K562 (cell line): ENCODE data around the gene DBP. TPM values are rescaled to one million over a fixed set of nuclear protein-coding genes. Genes with fewer than 3 reads are reported as not detected.

Experiments
- ATAC-seq: fragments of 200-7000 bp; cut with Tn5 transposase; 3 replicates; pipeline ENCODE4 v1.9.1; 2020; ENCODE audit warnings: moderate library complexity
- BruUV-seq: library from RNA; stranded (reverse); fragments of 400-500 nt; replicated peaks from 2 replicates; lab custom pipeline; 2021; lab: Mats Ljungman, UMichigan
- CTCF ChIA-PET: fragments of 300-600 bp; formaldehyde crosslinking; extraction: SDS; loops from one replicate; lab custom pipeline; 2021; ENCODE audit warnings: low intra/inter-chr PET ratio; lab: Yijun Ruan, JAX
- POLR2A ChIA-PET: fragments of 300-600, 350-650 bp; sonication (Branson Sonifier 250); formaldehyde crosslinking; extraction: SDS; loops from one replicate; lab custom pipeline; 2021; ENCODE audit warnings: antibody characterized with exemption, inconsistent platforms; lab: Yijun Ruan, JAX
- DNase-seq, 4 experiments: peaks; one replicate each; pipeline versions ENCODE4 v3.0.0 to v3.0.0-alpha.2; 2011 to 2018; ENCODE audit warnings: low spot score in 3 of 4, mixed read lengths in 3 of 4; ENCODE audit errors: extremely low read depth in 1 of 4
- FAIRE-seq: peaks from 2 replicates; lab custom pipeline; 2011; peaks lifted over from hg19 to GRCh38; lab: Jason Lieb, UNC
- H2AFZ ChIP-seq: 2 replicates; pipeline ENCODE4 v1.6.0; 2011; ENCODE audit warnings: low read depth, low read length, control low read depth, inconsistent platforms
- H3K27ac ChIP-seq: fragments of 200-600 bp; 3 replicates; pipeline ENCODE4 v1.8.0; 2011; ENCODE audit warnings: low read depth, mild to moderate bottlenecking, control low read depth, inconsistent platforms, low read length, moderate library complexity, mixed read lengths; ENCODE audit errors: extremely low read depth
- H3K27me3 ChIP-seq, 2 experiments: fragments of 300-600 bp in 1 of 2; 2 replicates in 1 of 2; 3 replicates in 1 of 2; pipeline versions ENCODE4 v1.6.0 to v1.8.0; 2011; ENCODE audit warnings: inconsistent platforms in 2 of 2, low read length in 2 of 2, mild to moderate bottlenecking in 1 of 2, mixed read lengths in 1 of 2, moderate library complexity in 1 of 2; ENCODE audit not compliant: control insufficient read depth in 2 of 2, insufficient read depth in 2 of 2
- H3K36me3 ChIP-seq: fragments of 300-600 bp; 3 replicates; pipeline ENCODE4 v1.8.0; 2011; ENCODE audit warnings: mild to moderate bottlenecking, low read length, inconsistent platforms; ENCODE audit not compliant: control insufficient read depth, insufficient read depth
- H3K4me1 ChIP-seq, 2 experiments: fragments of 200-600 bp in 1 of 2; replicated peaks in 1 of 2; 2 replicates in 1 of 2; 3 replicates in 1 of 2; pipeline versions ENCODE4 v1.5.1 to v1.8.0; 2011; ENCODE audit warnings: inconsistent platforms in 2 of 2, low read length in 2 of 2, mild to moderate bottlenecking in 1 of 2, mixed read lengths in 1 of 2, moderate library complexity in 1 of 2; ENCODE audit not compliant: control insufficient read depth in 2 of 2, insufficient read depth in 2 of 2
- H3K4me2 ChIP-seq: 2 replicates; pipeline ENCODE4 v1.6.1; 2011; ENCODE audit warnings: low read length, control low read depth, inconsistent platforms, mixed read lengths; ENCODE audit not compliant: insufficient read depth
- H3K4me3 ChIP-seq: fragments of 200-600 bp; sonication (generic), shearing (Covaris generic); 2 replicates; pipeline ENCODE4 v1.5.1; 2016; ENCODE audit warnings: control low read depth, inconsistent platforms
- H3K79me2 ChIP-seq: fragments of 200-600 bp; 3 replicates; pipeline ENCODE4 v1.8.0; 2011; ENCODE audit warnings: low read length, inconsistent platforms; ENCODE audit not compliant: control insufficient read depth, insufficient read depth
- H3K9ac ChIP-seq, 2 experiments: 2 replicates each; pipeline versions ENCODE4 v1.6.0 to v1.6.1; 2011; ENCODE audit warnings: low read depth in 2 of 2, low read length in 2 of 2, control low read depth in 1 of 2, inconsistent platforms in 1 of 2, mild to moderate bottlenecking in 1 of 2, mixed read lengths in 1 of 2; ENCODE audit not compliant: insufficient read depth in 1 of 2
- H3K9me1 ChIP-seq: one replicate; pipeline ENCODE4 v1.6.0; 2011; ENCODE audit warnings: inconsistent platforms, mild to moderate bottlenecking, low read length, moderate library complexity; ENCODE audit not compliant: control insufficient read depth, insufficient read depth
- H3K9me3 ChIP-seq: replicated peaks from 2 replicates; pipeline ENCODE4 v1.5.1; 2011; ENCODE audit warnings: low read depth, low read length, inconsistent platforms; ENCODE audit not compliant: control insufficient read depth, insufficient read depth
- H4K20me1 ChIP-seq: replicated peaks from 2 replicates; pipeline ENCODE4 v1.6.1; 2011; ENCODE audit warnings: low read length, inconsistent platforms, mixed read lengths; ENCODE audit not compliant: control insufficient read depth, insufficient read depth
- ADNP ChIP-seq: fragments of 200-800 bp; sonication (Bioruptor generic); IDR thresholded peaks from 2 replicates; pipeline ENCODE4 v1.6.1; 2016; ENCODE audit warnings: missing genetic modification characterization, missing compliant biosample characterization
- BCOR ChIP-seq: fragments of 450-650 bp; IDR thresholded peaks from 2 replicates; pipeline ENCODE4 v1.6.1; 2016
- CAMTA2 ChIP-seq: fragments of 250-450 bp; sonication (Bioruptor Pico); conservative IDR thresholded peaks from 2 replicates; pipeline ENCODE4 v1.5.1; 2022
- CBX1 ChIP-seq: sonication (generic); IDR thresholded peaks from 2 replicates; pipeline ENCODE4 v1.6.1; 2016; ENCODE audit warnings: antibody characterized with exemption, low read depth, mild to moderate bottlenecking
- CBX3 ChIP-seq, 2 experiments: IDR thresholded peaks; 1 replicate in 1 of 2; 2 replicates in 1 of 2; pipeline ENCODE4 v1.6.1; 2012; ENCODE audit warnings: inconsistent platforms in 2 of 2, low read length in 2 of 2, borderline replicate concordance in 1 of 2, control low read depth in 1 of 2
- CHD4 ChIP-seq: fragments of 200-600 bp; sonication (generic); IDR thresholded peaks from 3 replicates; pipeline ENCODE4 v1.6.1; 2012; ENCODE audit warnings: low read depth, mild to moderate bottlenecking, mixed read lengths, low read length, inconsistent platforms; ENCODE audit not compliant: insufficient read depth, insufficient replicate concordance, poor library complexity, severe bottlenecking
- ESRRA ChIP-seq: fragments of 450-650 bp; IDR thresholded peaks from 2 replicates; pipeline ENCODE4 v1.6.1; 2014; ENCODE audit warnings: low read depth, mild to moderate bottlenecking, moderate library complexity, borderline replicate concordance
- FOXJ3 ChIP-seq: sonication (generic); formaldehyde crosslinking; IDR thresholded peaks from 2 replicates; pipeline ENCODE4 v1.4.0; 2020; ENCODE audit warnings: mild to moderate bottlenecking, missing genetic modification reagents
- GATAD2A ChIP-seq: fragments of 450-650 bp; IDR thresholded peaks from 2 replicates; pipeline ENCODE4 v1.6.1; 2017
- HDAC3 ChIP-seq: fragments of 450-650 bp; IDR thresholded peaks from 2 replicates; pipeline ENCODE4 v1.6.1; 2018; ENCODE audit warnings: borderline replicate concordance, mild to moderate bottlenecking, moderate library complexity; ENCODE audit not compliant: partially characterized antibody
- HLTF ChIP-seq: fragments of 450-650 bp; IDR thresholded peaks from 2 replicates; pipeline ENCODE4 v1.6.1; 2016
- KDM1A ChIP-seq, 2 experiments: fragments of 450-650 bp; IDR thresholded peaks; 2 replicates each; pipeline ENCODE4 v1.6.1; 2016; ENCODE audit warnings: mild to moderate bottlenecking in 2 of 2
- MEIS2 ChIP-seq: fragments of 450-650 bp; IDR thresholded peaks from 2 replicates; pipeline ENCODE4 v1.6.1; 2014; ENCODE audit warnings: mild to moderate bottlenecking; ENCODE audit not compliant: partially characterized antibody
- NR3C1 ChIP-seq: sonication (generic); formaldehyde crosslinking; IDR thresholded peaks from 2 replicates; pipeline ENCODE4 v1.8.1; 2022; ENCODE audit warnings: missing genetic modification reagents
- PHF20 ChIP-seq: fragments of 450-650 bp; IDR thresholded peaks from 2 replicates; pipeline ENCODE4 v1.6.1; 2018; ENCODE audit not compliant: partially characterized antibody
- PREB ChIP-seq: sonication (generic); formaldehyde crosslinking; IDR thresholded peaks from 2 replicates; pipeline ENCODE4 v1.8.1; 2023; ENCODE audit warnings: mild to moderate bottlenecking, missing genetic modification reagents
- PTBP1 ChIP-seq: fragments of 200-400 bp; formaldehyde crosslinking; IDR thresholded peaks from 2 replicates; pipeline ENCODE4 v1.6.1; 2017; ENCODE audit warnings: low read depth, low read length
- RBM25 ChIP-seq: fragments of 200-400 bp; formaldehyde crosslinking; IDR thresholded peaks from 2 replicates; pipeline ENCODE4 v1.6.1; 2018; ENCODE audit warnings: low read length, low read depth, moderate library complexity; ENCODE audit not compliant: severe bottlenecking
- RCOR1 ChIP-seq, 2 experiments: IDR thresholded peaks; 2 replicates each; pipeline ENCODE4 v1.6.1; 2012; ENCODE audit warnings: low read depth in 2 of 2, low read length in 2 of 2, borderline replicate concordance in 1 of 2, improper control_type of control experiment in 1 of 2
- SMARCA5 ChIP-seq: fragments of 450-650 bp; IDR thresholded peaks from 2 replicates; pipeline ENCODE4 v1.6.1; 2016
- STAG1 ChIP-seq: sonication (generic); formaldehyde crosslinking; IDR thresholded peaks from 2 replicates; pipeline ENCODE4 v1.5.0; 2020; ENCODE audit warnings: missing genetic modification reagents, borderline replicate concordance
- ZNF121 ChIP-seq: sonication (generic); formaldehyde crosslinking; conservative IDR thresholded peaks from 2 replicates; pipeline ENCODE4 v1.8.0; 2022; ENCODE audit warnings: missing genetic modification reagents
- WGBS: fragments of 100-300 bp; shearing (Covaris generic); methylation state at CpG from one replicate; pipeline ENCODE4 v1.1.6; 2016; ENCODE audit warnings: low coverage, mixed read lengths; ENCODE audit not compliant: insufficient coverage; ENCODE audit errors: missing lambda C conversion rate; 5-methylcytosine and 5-hydroxymethylcytosine counted together
- in situ Hi-C: fragments of 300-500 bp; cut with MboI; formaldehyde crosslinking; loops from 4 replicates; pipeline ENCODE4 v1.15.0; 2018; ENCODE audit warnings: inconsistent platforms, mixed read lengths
- intact Hi-C: fragments of 100-400 bp; cut with micrococcal nuclease; formaldehyde crosslinking; loops from 2 replicates; pipeline ENCODE4 v1.14.2; 2022
- polyA plus RNA-seq, 8 experiments: library from polyadenylated mRNA; depleted of rRNA in 4 of 8; stranded (reverse) in 5 of 8; unstranded in 3 of 8; fragments of >200 nt; fragmentation: Nextera tagmentation in 2 of 8; fragmentation: Illumina TruSeq in 1 of 8; extraction: Ambion mirVana in 2 of 8; extraction: Trizol in 1 of 8; gene quantifications; 2 replicates each; pipeline versions ENCODE4 v1.2.1 to v1.2.3, GENCODE V29; 2011 to 2014; ENCODE audit warnings: inconsistent platforms in 1 of 8, missing spikeins in 1 of 8
- total RNA-seq, 7 experiments: library from RNA; depleted of rRNA in 6 of 7; stranded (reverse); fragments of >200 nt in 6 of 7; fragmentation: Illumina TruSeq in 2 of 7; extraction: Trizol in 2 of 7; gene quantifications; 2 replicates each; pipeline versions ENCODE4 v1.2.1 to v1.2.3, GENCODE V29; 2011 to 2021; ENCODE audit warnings: low replicate concordance in 1 of 7
- TF ChIP-seq, protein P1 (sequence below): conservative IDR thresholded peaks from 2 replicates; pipeline ENCODE4 v1.6.1; 2011; ENCODE audit warnings: low read depth, mild to moderate bottlenecking, low read length; ENCODE audit not compliant: control insufficient read depth

DBP gene
- total and polyA plus RNA-seq, 9 of the 15 experiments (the other 6 are each of a cell fraction or from before 2014, with no cell fraction given): 0.25 to 5.5 (median 1.8) TPM

DNA sequence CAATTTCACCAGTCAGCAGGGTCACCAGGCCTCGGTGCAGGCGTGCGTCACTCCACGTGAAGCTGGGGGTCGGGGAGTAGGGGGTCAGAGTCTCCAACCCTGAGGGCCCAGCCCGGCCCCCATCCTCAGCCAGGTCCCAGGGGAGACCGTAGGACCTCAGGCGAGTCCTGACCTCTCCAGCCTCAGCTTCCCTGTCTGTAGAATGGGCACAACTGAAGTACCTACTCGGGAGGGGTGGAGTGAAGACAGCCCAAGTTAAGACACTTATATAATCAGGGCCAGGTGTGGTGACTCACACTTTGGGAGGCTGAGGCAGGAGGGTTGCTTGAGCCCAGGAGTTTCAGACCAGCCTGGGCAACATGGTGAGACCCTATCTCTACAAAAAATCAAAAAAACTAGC lies 33.3 kb downstream of the DBP start:
- Histone ChIP-seq H3K4me2 (no peak overlapping the region), H3K9ac (no peak overlapping the region), H3K79me2 (no peaks in the 10 kb centered on the region), H3K36me3 (no peaks in the 10 kb centered on the region), H3K9me1 (no peaks in the 10 kb centered on the region), H3K4me1 (peaks cover 0 to 35% of the 10 kb centered on the region in 2 experiments; a peak in 2 of 5 replicates), H4K20me1 (no peaks in the 10 kb centered on the region; the same call in 1 of the 2 replicates), H3K27ac (no peak overlapping the region), H3K4me3 (no peak overlapping the region), H3K9me3 (no peaks in the 10 kb centered on the region), H3K27me3 (peaks cover 0 to 4% of the 10 kb centered on the region in 2 experiments; a peak in 1 of 5 replicates), H2AFZ (no peak overlapping the region)
- POLR2A ChIA-PET: interaction anchor here (0.6 kb wide), 1 partner anchor 15 kb away, joined by 3 read pairs; no protein-coding TSS in a partner anchor
- ATAC-seq: no peak
- 40% methylated on average over 8 of the region's 9 CpGs for WGBS
- no TSS peak for BruUV-seq
- no peak for FAIRE-seq
- TF ChIP-seq PREB (CRISPR knock-in tag) (no peak), MEIS2 (no peak), SMARCA5 (0 out of 2 replicates have a peak, but pooled peaks have one; percentile 54), STAG1 (0 out of 2 replicates have a peak, but pooled peaks have one; percentile 13), CBX3 (IDR thresholded peaks at IDR 0.05; ENCODE audit: borderline replicate concordance in 1 of 2, low read length in 2 of 2) (0 out of 3 replicates have a peak, but pooled peaks of 1 of the 2 experiments have one; percentile 36), ESRRA (peak; percentile 47; the same call in 1 of the 2 replicates), NR3C1 (CRISPR knock-in tag) (no peak), FOXJ3 (CRISPR knock-in tag) (no peak), GATAD2A (no peak), PTBP1 (0 out of 2 replicates have a peak, but pooled peaks have one; percentile 43), ADNP (tag) (peak; percentile 70), CBX1 (0 out of 2 replicates have a peak, but pooled peaks have one; percentile 66), HLTF (no peak), CAMTA2 (CRISPR knock-in tag) (no peak), ZNF121 (peak; percentile 79), KDM1A (IDR thresholded peaks at IDR 0.05) (peak; percentile 72 to 79), RBM25 (peak; percentile 82), HDAC3 (no peak), BCOR (peak; percentile 93), CHD4 (peak; percentile 80), RCOR1 (IDR thresholded peaks at IDR 0.05; ENCODE audit: borderline replicate concordance in 1 of 2, low read depth in 2 of 2, low read length in 2 of 2) (peak in 1 of 2 experiments; percentile 49; a peak in 1 of 4 replicates), PHF20 (peak; percentile 52)
- TF ChIP-seq, protein P1, sequence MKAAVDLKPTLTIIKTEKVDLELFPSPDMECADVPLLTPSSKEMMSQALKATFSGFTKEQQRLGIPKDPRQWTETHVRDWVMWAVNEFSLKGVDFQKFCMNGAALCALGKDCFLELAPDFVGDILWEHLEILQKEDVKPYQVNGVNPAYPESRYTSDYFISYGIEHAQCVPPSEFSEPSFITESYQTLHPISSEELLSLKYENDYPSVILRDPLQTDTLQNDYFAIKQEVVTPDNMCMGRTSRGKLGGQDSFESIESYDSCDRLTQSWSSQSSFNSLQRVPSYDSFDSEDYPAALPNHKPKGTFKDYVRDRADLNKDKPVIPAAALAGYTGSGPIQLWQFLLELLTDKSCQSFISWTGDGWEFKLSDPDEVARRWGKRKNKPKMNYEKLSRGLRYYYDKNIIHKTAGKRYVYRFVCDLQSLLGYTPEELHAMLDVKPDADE: no peak
- intact Hi-C loops: no loop called here
- in situ Hi-C loops: no loop called here
- CTCF ChIA-PET: no interaction called here
- no peak for DNase-seq
